B cell (primary cell): Measurements from ENCODE around the gene NUDT15. TPM values are rescaled to one million over a fixed set of nuclear protein-coding genes. Genes with fewer than 3 reads are reported as not detected.
A peak's percentile ranks its signal among the peaks of the same experiment; 100 is the strongest.

Experiments used
- ATAC-seq: fragments of 200-7000 bp; cut with Tn5 transposase; one replicate; pipeline ENCODE4 v1.10.0; 2021; ENCODE audit warnings: low read depth, mild to moderate bottlenecking, moderate number of reproducible peaks, moderate library complexity
- CTCF ChIA-PET: fragments of 350-600 bp; sonication (Branson Sonifier 250); formaldehyde crosslinking; loops from one replicate; lab custom pipeline; 2021; ENCODE audit warnings: antibody characterized with exemption, inconsistent platforms; lab: Charles Lee
- POLR2A ChIA-PET: fragments of 350-600 bp; sonication (Branson Sonifier 250); formaldehyde crosslinking; loops from one replicate; lab custom pipeline; 2021; ENCODE audit warnings: antibody characterized with exemption; lab: Charles Lee
- DNase-seq: peaks from one replicate; pipeline ENCODE4 v3.0.0; 2013
- H2AFZ ChIP-seq: 2 replicates; pipeline ENCODE4 v1.6.1; 2012; ENCODE audit warnings: mild to moderate bottlenecking, low read depth, low read length; ENCODE audit not compliant: insufficient read depth, poor library complexity, severe bottlenecking
- H3K27ac ChIP-seq, 2 donors: 1 replicate in 1 of 2; 2 replicates in 1 of 2; pipeline ENCODE4 v1.5.1; 2012 to 2013; ENCODE audit warnings: low read length in 2 of 2, mild to moderate bottlenecking in 2 of 2, moderate library complexity in 1 of 2
- H3K27me3 ChIP-seq, 4 experiments: fragments of 200-600 bp in 1 of 4; sonication (generic) in 1 of 4; replicated peaks in 1 of 4; 1 replicate in 2 of 4; 2 replicates in 2 of 4; pipeline versions ENCODE4 v1.6.1 to v1.7.0; 2013 to 2016; ENCODE audit warnings: low read length in 3 of 4, mild to moderate bottlenecking in 2 of 4, mixed read lengths in 1 of 4, moderate library complexity in 1 of 4; ENCODE audit not compliant: insufficient read depth in 4 of 4, control insufficient read depth in 3 of 4; ENCODE audit errors: control extremely low read depth in 1 of 4
- H3K36me3 ChIP-seq, 2 experiments: replicated peaks in 1 of 2; 1 replicate in 1 of 2; 2 replicates in 1 of 2; pipeline versions ENCODE4 v1.6.1 to v1.7.1; 2013; ENCODE audit warnings: low read length in 1 of 2; ENCODE audit not compliant: insufficient read depth in 2 of 2, control insufficient read depth in 1 of 2; ENCODE audit errors: control extremely low read depth in 1 of 2, extremely low read depth in 1 of 2
- H3K4me1 ChIP-seq, 2 donors: fragments of 200-600 bp in 1 of 2; sonication (generic) in 1 of 2; 1 replicate in 1 of 2; 2 replicates in 1 of 2; pipeline versions ENCODE4 v1.5.1 to v1.6.1; 2013 to 2017; ENCODE audit warnings: low read length in 2 of 2; ENCODE audit not compliant: control insufficient read depth in 2 of 2, insufficient read depth in 2 of 2
- H3K4me2 ChIP-seq: replicated peaks from 2 replicates; pipeline ENCODE3; 2012; ENCODE audit warnings: mild to moderate bottlenecking, low read depth, low read length; ENCODE audit not compliant: poor library complexity, severe bottlenecking
- H3K4me3 ChIP-seq, 5 experiments: fragments of 200-600 bp in 1 of 5; sonication (generic) in 1 of 5; 1 replicate in 3 of 5; 2 replicates in 2 of 5; pipeline versions ENCODE4 v1.5.1 to v1.7.0; 2011 to 2016; ENCODE audit warnings: low read length in 4 of 5, mild to moderate bottlenecking in 4 of 5, low read depth in 2 of 5, control low read depth in 1 of 5, moderate library complexity in 1 of 5; ENCODE audit not compliant: insufficient read depth in 1 of 5; ENCODE audit errors: control extremely low read depth in 1 of 5, extremely low read depth in 1 of 5
- H3K79me2 ChIP-seq: fragments of 200-600 bp; sonication (generic); one replicate; pipeline ENCODE4 v1.6.0; 2016; ENCODE audit warnings: low read length; ENCODE audit not compliant: control insufficient read depth, insufficient read depth
- H3K9ac ChIP-seq: fragments of 200-600 bp; sonication (generic); 2 replicates; pipeline ENCODE4 v1.6.1; 2017; ENCODE audit warnings: mild to moderate bottlenecking, low read length, moderate library complexity
- H3K9me3 ChIP-seq, 3 donors: one replicate each; pipeline versions ENCODE4 v1.6.1 to v1.7.1; 2013; ENCODE audit warnings: low read length in 2 of 3; ENCODE audit not compliant: control insufficient read depth in 2 of 3, insufficient read depth in 1 of 3; ENCODE audit errors: control extremely low read depth in 1 of 3
- H4K20me1 ChIP-seq: 2 replicates; pipeline ENCODE4 v1.6.0; 2012; ENCODE audit warnings: mild to moderate bottlenecking, low read length; ENCODE audit not compliant: insufficient read depth, control insufficient read depth, poor library complexity, severe bottlenecking
- H3K27ac Mint-ChIP-seq: one replicate; pipeline ENCODE4 v1.8.0; 2021; ENCODE audit warnings: mixed read lengths
- H3K27me3 Mint-ChIP-seq: one replicate; pipeline ENCODE4 v1.8.0; 2021; ENCODE audit warnings: mixed read lengths
- H3K4me1 Mint-ChIP-seq: one replicate; pipeline ENCODE4 v1.8.0; 2021; ENCODE audit warnings: mixed read lengths
- H3K4me3 Mint-ChIP-seq: one replicate; pipeline ENCODE4 v1.8.0; 2021; ENCODE audit warnings: mixed read lengths
- H3K9me3 Mint-ChIP-seq: one replicate; pipeline ENCODE4 v1.8.0; 2022; ENCODE audit warnings: mixed read lengths; ENCODE audit not compliant: insufficient read depth
- CTCF ChIP-seq: fragments of 200-600 bp; IDR thresholded peaks from one replicate; pipeline ENCODE4 v1.8.0; 2022; ENCODE audit warnings: antibody characterized with exemption, mild to moderate bottlenecking
- EZH2 ChIP-seq: IDR thresholded peaks from 2 replicates; pipeline ENCODE4 v1.6.1; 2012; ENCODE audit warnings: borderline replicate concordance, low read depth, mild to moderate bottlenecking, moderate library complexity, low read length; ENCODE audit not compliant: insufficient read depth, poor library complexity, severe bottlenecking
- WGBS: methylation state at CpG from one replicate; pipeline ENCODE4 v1.1.5; 2013; ENCODE audit warnings: missing lambda C conversion rate; ENCODE audit not compliant: insufficient coverage; 5-methylcytosine and 5-hydroxymethylcytosine counted together
- intact Hi-C: fragments of 100-400 bp; cut with micrococcal nuclease; formaldehyde crosslinking; loops from one replicate; pipeline ENCODE4 v1.10.0; 2022
- polyA plus RNA-seq: library from polyadenylated mRNA; depleted of rRNA; stranded (reverse); fragments of >200 nt; gene quantifications from 2 replicates; pipeline ENCODE4 v1.2.3, GENCODE V29; 2012
- total RNA-seq, 2 donors: library from RNA; stranded (reverse); fragments of 120-200 nt in 1 of 2; gene quantifications; 1 replicate in 1 of 2; 2 replicates in 1 of 2; pipeline versions ENCODE4 v1.2.3 to v1.2.4, GENCODE V29; 2013 to 2022

NUDT15 gene
- total and polyA plus RNA-seq, 2 donors (not counting 1 experiment from before 2014, with no cell fraction given), result 4.2 to 6.0 TPM

DNA sequence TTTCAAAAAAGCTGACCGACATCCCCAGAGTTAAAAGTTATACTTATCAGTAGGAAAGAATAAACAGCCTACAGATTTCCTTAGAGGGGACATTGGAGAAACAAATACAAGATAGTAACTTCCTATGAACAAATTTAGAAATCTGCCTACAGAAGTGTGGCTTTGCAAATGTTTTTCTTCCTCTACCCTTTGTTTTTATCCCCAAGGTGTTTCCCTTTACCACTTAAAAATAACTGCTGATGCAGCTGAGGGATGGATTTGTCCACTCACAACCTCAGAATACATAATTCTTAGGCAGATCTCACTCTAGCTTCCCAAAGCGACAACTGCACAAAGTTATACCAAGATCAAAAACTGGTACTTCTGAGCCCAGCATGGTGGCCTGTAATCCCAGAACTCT is 36.5 kb downstream of the NUDT15 start:
- ChIA-PET CTCF (no interaction called here), POLR2A (no interaction called here)
- no peaks in the 10 kb centered on the region for H3K27me3 ChIP-seq
- Mint-ChIP-seq H3K9me3 (peaks cover 2% of the 10 kb centered on the region), H3K27ac (no peak overlapping the region), H3K4me3 (no peak overlapping the region), H3K4me1 (peaks cover 9% of the 10 kb centered on the region), H3K27me3 (no peaks in the 10 kb centered on the region)
- H3K4me1 ChIP-seq, result peaks cover 5 to 6% of the 10 kb centered on the region in 2 donors
- intact Hi-C loops, result no loop called here
- H3K4me2 ChIP-seq, result no peak overlapping the region
- TF ChIP-seq EZH2 (no peak), CTCF (no peak)
- H3K79me2 ChIP-seq, result peaks cover 5% of the 10 kb centered on the region
- H3K9ac ChIP-seq, result no peak overlapping the region
- peaks cover 10 to 18% (median 14%) of the 10 kb centered on the region in 3 donors for H3K9me3 ChIP-seq
- no peaks in the 10 kb centered on the region for H4K20me1 ChIP-seq
- DNase-seq (no peak), ATAC-seq (no peak)
- no peak overlapping the region for H2AFZ ChIP-seq
- no peak overlapping the region for H3K27ac ChIP-seq
- WGBS, result 91% methylated on average over 1 of the region's 2 CpGs
- H3K36me3 ChIP-seq, result peaks cover 33 to 66% of the 10 kb centered on the region in 2 experiments
- no peak overlapping the region for H3K4me3 ChIP-seq

DNA sequence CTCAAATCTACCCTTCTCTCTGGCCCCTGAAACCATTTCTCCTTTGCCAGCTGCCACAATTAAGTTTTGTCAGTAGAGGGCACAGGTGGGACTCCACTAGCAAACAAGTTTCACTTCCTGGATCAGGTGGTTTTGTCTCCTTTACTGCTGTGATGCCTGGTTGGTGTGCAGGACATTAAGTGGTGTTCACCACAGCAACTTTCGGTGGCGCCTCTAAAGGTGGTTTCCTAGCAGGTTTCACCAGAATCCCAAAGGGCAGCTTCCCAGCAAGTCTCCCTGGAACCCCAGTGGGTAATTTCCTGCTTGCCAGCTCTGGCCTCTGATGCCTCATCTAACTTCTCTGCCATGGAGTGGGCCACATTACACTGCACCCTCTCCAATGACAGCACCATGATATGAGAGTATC is 40.7 kb downstream of the NUDT15 start:
- H3K27me3 ChIP-seq, result no peaks in the 10 kb centered on the region
- no peak overlapping the region for H3K9ac ChIP-seq
- H3K4me2 ChIP-seq, result peak overlapping the region; percentile 17
- no peak overlapping the region for H2AFZ ChIP-seq
- peaks cover 30 to 78% of the 10 kb centered on the region in 2 experiments for H3K36me3 ChIP-seq
- Mint-ChIP-seq H3K27me3 (no peaks in the 10 kb centered on the region), H3K9me3 (no peaks in the 10 kb centered on the region), H3K27ac (peak overlapping the region; percentile 1), H3K4me1 (peaks cover 9% of the 10 kb centered on the region), H3K4me3 (no peak overlapping the region)
- H3K79me2 ChIP-seq, result no peaks in the 10 kb centered on the region
- ATAC-seq (peak; percentile 99), DNase-seq (peak; percentile 81)
- ChIA-PET POLR2A (interaction anchor here (0.8 to 1.4 kb wide), 2 partner anchors 17 to 38 kb away, joined by 3 read pairs; partner anchors contain the start of gene MED4), CTCF (interaction anchor here (0.7 to 2.8 kb wide), 10 partner anchors 8 to 690 kb away, joined by 3 to 27 read pairs (median 6); partner anchors contain the start of genes MED4 and NUDT15)
- intact Hi-C loops, result loop anchor here (1.0 to 5.0 kb wide), 5 partner anchors 17 to 691 kb away; partner anchors contain the start of genes ITM2B, MED4 and NUDT15
- no peak overlapping the region for H3K4me3 ChIP-seq
- no peaks in the 10 kb centered on the region for H4K20me1 ChIP-seq
- H3K9me3 ChIP-seq, result peaks cover 0 to 4% (median 0%) of the 10 kb centered on the region in 3 donors
- peaks cover 5 to 6% of the 10 kb centered on the region in 2 donors for H3K4me1 ChIP-seq
- H3K27ac ChIP-seq, result peak overlapping the region in 1 of 2 donors; percentile 55
- TF ChIP-seq EZH2, result no peak
- TF ChIP-seq CTCF, result peak; percentile 74
- 21% methylated on average over 2 of the region's 2 CpGs for WGBS
